Inferior parietal cortex (tissue), 1 donor: ENCODE results near the gene COL25A1.
"Not testable (repeated sequence)": the region's sequence is repeated elsewhere in the genome, so short reads cannot be mapped to it uniquely, and the experiment has no call there.

Experiments
- DNase-seq: peaks from one replicate; pipeline ENCODE4 v3.0.0-alpha.2; 2016; ENCODE audit errors: extremely low spot score

COL25A1 gene

DNA sequence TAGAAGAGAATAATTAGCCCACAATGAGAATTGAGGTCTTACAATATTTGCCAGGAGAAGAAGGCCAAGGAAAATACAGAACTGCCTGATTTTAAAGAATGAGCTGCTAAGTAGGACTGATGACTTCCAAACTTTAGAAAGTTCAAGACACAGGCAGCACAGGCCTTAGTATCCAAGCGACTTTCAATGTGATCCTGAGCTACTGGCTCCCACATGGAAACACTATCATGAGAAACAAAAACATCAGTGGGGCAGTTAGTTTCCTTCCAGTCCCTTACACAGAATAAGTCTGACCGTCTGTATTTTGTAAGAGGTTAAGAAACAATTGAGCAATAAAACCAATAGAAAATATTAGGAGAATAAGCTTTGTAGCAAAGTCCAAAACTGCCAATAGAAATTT is 251.4 kb downstream of the COL25A1 start:
- DNase-seq = no peak

GRCh38 chr4:109049926-109050325 is 252.5 kb downstream of the COL25A1 start:
- no peak for DNase-seq

GRCh38 chr4:109046471-109047201 is 255.8 kb downstream of the COL25A1 start:
- DNase-seq = no peak

GRCh38 chr4:109044431-109044830 is 258.0 kb downstream of the COL25A1 start:
- DNase-seq = no peak

DNA sequence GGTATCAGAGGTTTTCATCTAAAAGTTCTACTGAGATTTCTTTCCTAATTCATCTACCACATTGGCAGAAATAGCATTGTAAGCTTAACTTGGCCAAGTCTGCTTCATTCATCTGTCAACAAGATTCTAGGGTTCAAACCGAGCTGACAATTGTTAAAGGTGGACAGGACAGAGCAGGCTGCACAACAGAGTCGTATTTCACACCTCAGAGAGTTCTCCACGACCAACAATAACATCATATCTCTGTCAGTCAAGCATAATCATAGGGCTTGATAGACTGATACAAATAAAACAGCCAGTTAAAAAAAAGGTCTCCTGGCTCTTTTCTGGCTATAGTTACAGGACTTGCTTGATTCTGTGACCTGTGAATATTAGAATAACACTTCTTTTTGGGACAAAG is 259.2 kb downstream of the COL25A1 start:
- DNase-seq = no peak

DNA sequence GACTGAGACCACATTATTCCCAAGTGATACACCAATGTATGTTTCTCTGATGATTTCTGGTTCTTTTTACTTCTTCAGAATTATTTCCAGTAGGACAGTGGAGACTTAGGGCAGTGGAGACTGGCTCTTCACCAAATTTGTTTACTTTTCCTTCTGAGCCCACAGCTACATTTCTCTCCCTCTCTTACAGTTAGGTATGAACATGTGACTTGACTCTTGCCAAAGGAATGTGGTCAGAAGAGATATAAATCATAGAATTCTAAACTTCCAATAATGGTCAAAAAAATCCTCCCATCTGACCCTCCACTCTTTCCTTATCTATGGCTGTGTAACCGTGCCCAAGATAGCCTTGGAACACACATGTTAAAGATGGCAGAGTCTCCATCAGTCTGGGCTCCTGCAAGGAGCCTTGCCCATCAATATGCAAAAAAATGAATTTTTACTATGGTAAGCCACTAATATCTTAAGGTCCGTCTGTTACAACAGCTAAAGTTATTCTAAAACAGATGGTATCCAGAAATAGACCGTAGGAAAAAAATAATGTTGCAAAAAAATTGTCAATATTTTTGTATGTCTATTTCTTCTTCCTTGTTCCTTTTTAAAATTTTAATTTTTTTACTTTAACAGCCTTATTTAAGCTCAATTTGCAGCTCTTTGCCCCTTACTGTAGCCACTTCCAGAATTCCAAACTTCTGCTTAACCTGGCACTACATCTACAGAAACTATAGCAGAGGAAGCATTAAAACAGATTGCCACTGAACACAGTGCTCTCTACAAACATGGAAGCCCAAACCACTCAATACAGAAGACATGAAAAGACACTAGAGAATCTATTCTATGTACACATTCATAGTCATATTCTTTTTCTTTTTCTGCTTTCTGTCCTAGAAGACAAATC is 260.7 kb downstream of the COL25A1 start:
- no peak for DNase-seq

GRCh38 chr4:109040441-109040840 is 262.0 kb downstream of the COL25A1 start:
- DNase-seq = no peak

- no peak for DNase-seq
These were observed 265.4 kb downstream of the COL25A1 start for GRCh38 chr4:109037026-109037425.

DNA sequence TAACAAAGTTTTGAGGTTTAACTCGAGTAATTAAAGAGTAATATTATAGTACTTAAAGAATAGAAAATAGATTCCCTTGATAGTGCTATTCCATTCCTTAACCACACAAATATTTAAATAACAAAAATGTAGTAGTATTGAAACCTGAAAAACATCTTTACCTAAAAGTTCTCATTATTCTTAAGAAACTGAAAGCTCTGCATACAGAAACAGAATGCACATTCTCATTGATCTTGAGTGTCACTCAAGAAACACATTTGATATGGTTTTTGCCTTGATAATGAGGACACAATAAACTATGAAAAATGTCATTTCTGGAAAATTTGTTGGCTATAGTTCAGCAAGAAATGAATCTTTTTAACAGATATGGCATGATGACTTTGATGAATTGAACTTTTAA is 268.5 kb downstream of the COL25A1 start:
- no peak for DNase-seq

DNA sequence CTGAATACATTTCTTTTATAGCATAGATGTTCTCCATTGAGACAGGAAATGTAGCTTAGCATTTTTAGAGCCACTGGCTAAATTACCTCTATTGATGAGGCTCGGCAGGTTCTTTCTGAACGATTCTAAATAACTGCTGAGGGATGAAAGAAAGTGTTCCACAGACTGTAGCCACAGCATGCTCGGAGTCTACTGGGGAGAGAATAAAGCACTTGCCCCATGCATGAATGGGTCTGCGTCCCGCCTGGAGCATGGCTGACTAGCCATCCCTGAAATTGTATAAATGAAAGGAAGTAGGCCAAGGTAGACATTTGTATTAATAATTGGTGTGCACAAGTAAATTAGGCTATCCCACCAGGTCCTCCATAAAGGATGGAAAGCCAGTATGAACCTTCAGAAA is 269.8 kb downstream of the COL25A1 start:
- no peak for DNase-seq

DNA sequence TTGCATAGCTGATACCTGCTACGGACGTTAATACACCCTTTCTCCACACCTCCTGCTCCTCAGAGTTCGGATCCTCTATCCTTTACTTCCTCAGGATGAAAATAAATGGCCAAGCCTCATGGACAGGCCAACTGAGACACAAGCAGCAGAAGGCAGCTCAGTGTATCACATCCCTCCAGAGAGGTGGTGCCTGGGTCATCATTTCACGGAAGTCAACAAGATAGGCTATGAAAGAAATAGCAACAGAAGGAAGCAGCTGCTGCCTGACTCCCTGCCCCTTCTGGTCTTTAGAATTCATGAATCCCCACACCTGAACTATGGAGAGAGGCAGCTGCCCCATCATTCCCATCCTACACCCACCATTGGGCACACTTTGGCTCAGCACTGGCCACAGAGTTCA is 272.5 kb downstream of the COL25A1 start:
- no peak for DNase-seq

GRCh38 chr4:109027016-109027500 is 275.4 kb downstream of the COL25A1 start:
- no peak for DNase-seq

DNA sequence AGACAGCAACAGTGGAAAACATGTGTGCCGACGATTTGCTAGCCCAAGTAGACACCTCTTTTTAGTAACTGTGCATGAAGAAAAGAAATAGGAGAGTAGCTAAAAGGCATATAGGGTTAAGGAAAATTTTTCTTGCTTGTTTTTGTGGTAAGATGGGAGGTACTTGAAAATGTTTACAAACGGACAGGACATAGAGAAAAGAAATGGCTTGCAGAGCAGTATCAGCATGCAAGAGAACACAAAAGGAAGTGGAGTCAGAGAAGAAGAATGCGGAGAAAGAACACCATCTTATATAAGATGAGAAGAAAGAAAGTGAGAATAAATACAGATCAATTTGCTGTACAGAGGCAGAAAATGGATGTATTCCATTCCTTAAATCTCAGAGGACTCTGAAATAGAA is 275.9 kb downstream of the COL25A1 start:
- DNase-seq = no peak

DNA sequence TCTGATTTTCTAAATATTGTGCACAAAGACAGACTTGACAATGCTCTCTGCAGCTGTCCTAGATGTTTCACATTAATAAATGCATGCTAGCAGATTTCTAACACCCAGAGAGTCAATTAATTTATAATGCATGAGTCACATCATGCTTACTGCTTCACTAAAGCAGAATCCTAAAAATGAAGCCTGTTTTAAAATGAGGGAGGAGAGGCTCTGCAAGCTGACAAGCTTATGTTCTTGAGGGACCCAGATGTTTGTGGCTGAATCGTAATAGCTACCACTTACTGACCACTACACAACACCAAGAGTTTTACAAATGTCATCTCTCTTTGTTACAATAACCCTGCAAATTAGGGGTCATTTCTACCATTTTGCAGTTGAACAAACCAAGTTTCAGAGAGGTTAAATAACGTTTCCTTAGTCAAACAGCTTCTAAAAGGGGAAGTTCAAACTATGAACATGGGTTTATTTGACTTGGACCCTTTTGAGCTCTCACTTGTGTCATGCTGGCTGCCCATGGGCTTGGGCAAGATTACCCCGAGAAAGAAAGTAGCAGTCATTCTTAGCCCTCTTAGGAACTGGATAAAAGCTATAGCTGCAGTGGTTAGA is 276.9 kb downstream of the COL25A1 start:
- DNase-seq = no peak

GRCh38 chr4:109022961-109023360 is 279.5 kb downstream of the COL25A1 start:
- no peak for DNase-seq

- not testable (repeated sequence) for DNase-seq
These were observed 280.8 kb downstream of the COL25A1 start for GRCh38 chr4:109021630-109022029.

DNA sequence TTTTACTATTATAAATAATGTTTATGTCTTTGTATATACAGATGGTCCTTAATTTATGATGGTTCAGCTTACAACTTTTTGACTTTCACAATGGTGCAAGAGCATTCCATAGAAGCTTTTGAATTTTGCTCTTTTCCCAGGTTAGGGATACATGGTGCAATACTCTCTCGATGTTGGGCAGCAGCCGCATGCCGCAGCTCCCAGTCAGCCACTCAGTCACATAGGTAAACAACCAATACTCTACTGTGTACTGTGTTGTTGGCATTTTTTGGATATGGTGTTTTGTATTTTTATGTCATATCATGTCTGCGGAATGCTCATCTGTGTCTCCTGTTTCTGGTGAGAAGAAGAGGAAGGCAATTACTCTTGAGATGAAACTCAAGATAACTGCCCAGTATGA is 281.6 kb downstream of the COL25A1 start:
- no peak for DNase-seq

DNA sequence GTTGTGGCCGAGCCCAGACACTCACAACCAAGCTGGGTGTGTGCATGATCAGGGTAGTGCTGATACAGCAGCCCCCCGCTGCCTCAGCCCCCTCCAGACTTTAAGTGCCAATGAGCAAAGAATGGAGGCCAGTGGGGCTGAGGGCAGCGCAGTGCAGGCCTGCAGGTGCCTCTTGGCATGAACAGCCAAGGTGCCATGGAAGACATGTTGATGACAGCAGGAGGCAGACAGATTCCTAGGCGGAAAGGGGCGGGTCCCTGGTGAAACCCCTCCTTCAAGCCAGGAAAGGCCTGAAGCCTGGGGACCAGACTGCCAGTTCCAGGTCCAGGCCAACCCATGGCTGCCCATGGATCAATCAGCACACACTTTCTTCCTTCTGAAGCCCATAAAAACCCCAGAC is 286.3 kb downstream of the COL25A1 start:
- DNase-seq = no peak

GRCh38 chr4:109015413-109015810 is 287.0 kb downstream of the COL25A1 start:
- no peak for DNase-seq

GRCh38 chr4:109014593-109015412 is 287.7 kb downstream of the COL25A1 start:
- no peak for DNase-seq

- DNase-seq = no peak
These were observed 290.1 kb downstream of the COL25A1 start for GRCh38 chr4:109012286-109012880.
